NCI-H146 (cell line): ENCODE results near the gene AQP4.

ENCODE experiments used
- DNase-seq: peaks from one replicate; lab custom pipeline; 2025; lab: John Stamatoyannopoulos, UW

Gene AQP4, protein sequence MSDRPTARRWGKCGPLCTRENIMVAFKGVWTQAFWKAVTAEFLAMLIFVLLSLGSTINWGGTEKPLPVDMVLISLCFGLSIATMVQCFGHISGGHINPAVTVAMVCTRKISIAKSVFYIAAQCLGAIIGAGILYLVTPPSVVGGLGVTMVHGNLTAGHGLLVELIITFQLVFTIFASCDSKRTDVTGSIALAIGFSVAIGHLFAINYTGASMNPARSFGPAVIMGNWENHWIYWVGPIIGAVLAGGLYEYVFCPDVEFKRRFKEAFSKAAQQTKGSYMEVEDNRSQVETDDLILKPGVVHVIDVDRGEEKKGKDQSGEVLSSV

DNA sequence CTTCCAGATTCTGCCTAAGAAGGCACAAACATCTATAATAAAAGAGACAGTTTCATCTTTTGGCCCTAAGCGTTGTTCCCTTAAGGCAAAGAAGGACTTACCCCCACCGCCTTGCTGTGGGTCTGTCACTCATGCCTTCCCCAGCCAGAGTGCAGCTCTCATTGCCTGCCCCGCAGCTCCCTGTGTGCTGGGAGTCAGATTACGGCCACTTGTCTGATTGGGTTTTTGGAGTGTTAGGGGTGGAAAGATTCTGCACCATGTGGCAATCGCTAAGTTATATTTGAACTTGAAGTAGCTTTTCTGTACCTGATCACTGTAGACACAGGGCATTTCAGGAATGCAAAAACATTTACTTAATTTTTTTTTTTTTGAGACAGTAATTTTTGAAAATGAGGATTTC is at the start of gene AQP4:
AQP4 (minus strand) TSS at position 151 of the 400 bp plus-strand sequence; CDS start at position 133, 18 bp downstream.
- DNase-seq, result peak; percentile 75

DNA sequence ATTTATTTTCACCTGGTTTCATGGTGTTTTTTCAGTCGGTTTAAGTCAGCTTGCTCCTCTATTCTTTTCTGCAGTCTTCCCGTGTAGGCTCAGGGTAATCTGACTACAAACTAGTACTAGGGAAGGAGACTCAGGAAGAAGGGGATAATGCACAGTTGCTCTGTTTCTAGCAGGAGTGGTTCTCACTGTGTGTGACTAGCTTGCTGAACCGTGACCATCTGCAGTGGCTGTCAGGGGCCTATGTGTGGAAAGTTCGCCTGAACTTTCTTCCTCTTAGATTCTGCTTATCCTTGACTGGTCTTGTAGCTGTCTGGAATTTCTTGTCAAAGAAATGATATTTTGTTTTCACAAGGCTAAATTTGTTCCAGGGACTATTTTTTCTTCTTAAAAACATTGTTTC is 46.3 kb upstream of the AQP4 start:
- no peak for DNase-seq

DNA sequence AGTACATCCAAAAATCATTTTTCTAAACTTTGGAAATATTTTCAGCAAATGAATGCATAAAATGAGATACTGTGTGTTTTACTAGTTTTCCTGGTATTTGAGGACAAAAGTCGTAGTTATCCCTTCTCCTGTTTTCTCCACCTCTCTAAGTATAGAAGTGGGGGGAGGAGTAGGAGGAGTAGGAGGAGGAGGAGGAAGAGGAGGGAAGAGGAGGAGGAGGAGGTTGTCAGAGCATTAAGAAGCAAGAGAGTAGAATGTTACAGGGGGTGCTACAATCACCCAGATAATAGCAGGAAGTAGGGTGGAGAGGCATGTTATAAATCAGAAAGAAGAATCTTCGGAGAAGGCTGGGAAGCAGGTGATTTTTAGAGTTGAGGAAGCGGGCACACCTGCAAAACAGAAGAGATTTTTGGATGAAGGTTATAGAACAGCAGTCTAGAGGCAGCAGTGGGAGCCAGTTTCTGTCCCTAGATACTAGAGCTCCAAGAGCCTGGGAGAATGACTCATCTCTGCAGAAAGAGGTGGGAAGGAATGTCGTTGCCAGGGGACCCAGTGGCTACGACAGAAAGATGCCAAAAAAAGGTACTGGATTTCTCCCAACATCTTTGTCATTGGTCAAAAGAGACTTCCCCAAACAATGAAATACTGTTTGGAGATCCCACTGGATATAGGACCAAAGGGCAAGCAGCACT is 44.2 kb upstream of the AQP4 start:
- DNase-seq, result no peak

DNA sequence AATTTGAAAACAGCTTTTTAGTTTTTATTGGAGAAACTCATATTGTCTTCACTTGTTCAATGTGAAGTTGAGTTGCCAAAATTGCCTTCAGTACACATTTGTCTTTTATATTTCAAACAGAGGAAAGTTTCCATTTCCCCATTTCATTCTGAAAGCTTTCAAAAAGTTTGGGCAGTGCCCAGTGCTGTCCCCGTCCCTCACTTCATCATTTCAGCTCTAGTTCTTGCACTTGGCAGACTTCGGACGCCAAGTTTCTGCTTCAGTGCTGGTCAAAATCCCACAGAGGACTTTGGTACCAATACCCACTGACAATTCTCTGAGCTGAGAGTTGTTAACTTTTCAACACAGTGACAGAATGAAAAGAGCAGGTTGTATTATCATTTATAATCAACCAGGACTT is 43.4 kb upstream of the AQP4 start:
- no peak for DNase-seq

DNA sequence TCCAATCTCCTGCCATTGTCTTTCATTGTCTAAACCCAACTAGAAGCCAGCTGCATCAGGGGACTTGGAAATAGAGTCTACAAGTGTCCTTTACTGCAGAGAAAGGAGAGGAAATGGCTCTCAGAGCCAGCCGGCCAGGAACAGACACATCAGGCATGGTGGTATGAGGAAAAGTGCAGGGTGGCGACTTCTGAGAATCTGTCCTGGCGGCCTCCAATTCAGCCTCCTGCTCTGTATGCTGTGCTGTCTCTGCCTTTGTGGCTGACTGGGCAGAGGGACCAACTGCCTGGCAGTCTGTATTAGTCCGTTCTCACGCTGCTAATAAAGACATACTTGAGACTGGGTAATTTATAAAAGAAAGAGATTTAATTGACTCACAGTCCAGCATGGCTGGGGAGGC is 36.8 kb upstream of the AQP4 start:
- DNase-seq, result no peak

DNA sequence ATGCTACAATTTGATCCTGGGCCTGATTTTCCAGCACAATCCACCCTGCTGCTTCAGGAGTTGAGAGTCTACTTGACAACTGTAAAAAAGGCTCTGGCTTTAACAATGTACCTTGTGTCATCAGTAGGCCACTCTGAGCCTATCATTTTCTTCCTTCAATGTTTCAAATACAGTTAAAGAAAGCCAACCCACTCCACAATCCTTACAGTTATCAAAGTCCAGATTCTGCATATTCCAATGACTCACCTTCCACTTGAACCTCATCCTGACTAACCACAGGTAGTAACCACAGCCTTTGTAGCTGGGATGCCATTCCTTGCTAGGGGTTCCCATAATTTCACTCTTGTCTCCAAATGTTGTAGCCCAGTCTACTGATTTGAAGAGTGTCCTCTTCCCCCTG is 35.5 kb upstream of the AQP4 start:
- DNase-seq, result no peak

DNA sequence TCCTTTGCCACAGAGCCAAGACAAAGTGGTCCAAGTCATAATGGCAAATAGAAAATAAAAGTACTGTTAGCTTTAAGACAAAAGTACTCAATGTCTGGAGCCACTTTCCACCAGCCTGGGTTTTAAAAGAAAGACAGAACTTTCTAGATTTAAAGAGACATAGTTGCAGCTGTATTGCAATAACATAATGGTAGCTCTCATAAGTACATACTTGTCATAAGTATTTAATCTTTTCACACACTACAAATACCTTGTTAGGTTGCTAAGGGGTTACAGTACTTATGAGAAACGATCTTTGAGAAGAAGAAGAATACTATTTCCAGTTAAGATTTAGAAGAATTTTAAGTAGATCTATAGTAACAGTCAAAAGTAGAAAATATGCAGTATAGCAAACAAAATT is 28.9 kb upstream of the AQP4 start:
- DNase-seq, result no peak

DNA sequence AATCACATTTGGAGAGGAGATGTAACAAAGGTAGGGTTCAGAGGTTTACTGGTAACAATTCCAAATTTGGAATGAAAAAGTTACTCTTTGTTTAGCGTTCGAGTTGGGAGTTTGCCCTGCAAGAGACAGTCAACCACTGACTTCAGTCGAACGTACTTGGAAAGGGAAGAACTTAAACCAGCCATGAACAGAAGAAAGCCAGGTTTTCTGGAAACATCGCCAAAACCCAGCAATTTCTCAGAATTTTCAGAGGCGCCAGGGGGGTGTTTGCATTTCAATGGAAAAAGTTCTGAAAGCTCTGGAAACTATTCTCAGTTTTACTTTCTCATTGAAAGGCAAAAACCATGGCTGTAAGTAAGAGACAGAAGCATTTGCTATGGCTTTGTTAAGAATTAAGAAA is 28.5 kb upstream of the AQP4 start:
- no peak for DNase-seq

DNA sequence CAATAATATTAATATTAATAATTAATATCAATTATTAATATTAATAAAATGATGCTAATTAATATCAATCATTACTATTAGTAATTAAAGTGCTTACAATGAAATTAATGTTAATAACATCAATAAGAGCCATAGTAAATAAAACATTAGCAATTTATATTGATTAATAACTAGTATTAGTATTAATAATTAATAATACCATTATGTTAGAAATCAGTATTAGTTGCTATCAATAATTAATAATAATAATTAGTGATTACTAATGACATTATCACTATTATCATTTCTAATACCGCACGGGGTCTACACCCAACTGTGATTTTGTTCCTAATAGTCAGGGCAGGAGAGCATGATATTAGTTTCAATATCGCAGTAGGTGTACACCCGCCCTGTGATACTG is 22.8 kb upstream of the AQP4 start:
- DNase-seq, result no peak

DNA sequence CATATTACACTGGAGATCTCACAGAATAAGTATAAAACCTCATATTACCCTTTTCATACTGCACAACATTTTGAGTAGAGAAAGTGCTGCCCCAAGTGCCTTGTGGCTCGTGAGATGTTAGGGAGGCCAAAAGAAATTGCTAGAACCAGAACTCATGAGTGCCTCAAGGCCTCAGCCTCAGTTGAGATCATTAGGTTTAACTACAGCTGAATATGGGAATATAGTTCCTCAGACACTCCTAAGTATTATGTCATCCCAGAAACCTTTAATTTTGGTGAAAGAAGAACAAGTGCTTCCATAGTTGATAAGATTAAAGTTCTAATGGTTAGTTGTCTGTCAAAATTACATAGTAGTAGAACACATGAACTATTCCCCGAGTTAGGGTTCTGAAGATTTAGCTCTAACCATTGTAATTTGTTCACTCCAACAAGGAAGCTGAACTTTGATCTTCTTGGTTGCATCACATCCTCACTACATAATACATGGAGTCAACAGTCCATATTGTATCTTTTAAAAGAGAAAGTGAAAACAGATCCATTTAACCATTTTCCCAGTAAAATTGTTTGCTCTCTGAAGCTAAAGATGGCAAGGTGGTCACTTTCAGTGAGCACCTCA is 9.6 kb upstream of the AQP4 start:
- DNase-seq, result no peak

DNA sequence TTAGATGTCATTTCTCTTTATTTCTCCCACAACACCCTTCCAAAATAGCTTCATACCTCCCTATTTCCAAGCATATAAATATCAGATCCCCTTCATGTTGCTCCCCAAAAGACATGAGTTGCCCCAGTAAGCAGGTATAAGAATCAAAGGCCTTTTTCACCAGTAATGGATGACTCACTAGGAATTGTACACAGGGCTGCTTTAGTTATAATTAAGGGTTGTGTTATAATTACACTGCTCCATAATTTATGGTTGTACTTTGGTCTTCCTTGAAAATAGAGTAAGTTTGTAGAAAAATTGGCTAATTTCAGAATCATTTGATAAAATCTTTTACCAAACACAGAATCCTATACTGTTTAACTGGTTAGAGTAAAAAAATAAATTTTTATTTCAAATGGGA is 8.8 kb upstream of the AQP4 start:
- peak; percentile 61 for DNase-seq

DNA sequence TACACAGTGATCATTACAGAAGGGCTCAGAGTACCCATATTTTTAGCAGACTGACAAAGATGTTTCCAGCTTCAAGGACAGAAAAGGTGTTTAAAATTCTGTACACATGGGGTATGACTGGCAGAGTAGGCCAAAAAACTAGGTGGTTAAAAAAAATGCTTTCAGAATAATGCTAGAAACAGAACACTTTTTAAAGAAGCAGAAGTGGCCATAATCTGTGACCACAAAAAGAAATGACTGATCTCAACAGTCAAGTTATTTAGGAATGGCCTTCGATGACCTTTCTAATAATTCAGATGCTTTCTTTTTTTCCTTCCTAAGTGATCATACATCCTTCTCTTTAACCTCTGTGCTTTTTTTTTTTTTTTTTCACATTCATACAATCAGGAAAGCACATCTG is 4.1 kb upstream of the AQP4 start:
- DNase-seq, result no peak

DNA sequence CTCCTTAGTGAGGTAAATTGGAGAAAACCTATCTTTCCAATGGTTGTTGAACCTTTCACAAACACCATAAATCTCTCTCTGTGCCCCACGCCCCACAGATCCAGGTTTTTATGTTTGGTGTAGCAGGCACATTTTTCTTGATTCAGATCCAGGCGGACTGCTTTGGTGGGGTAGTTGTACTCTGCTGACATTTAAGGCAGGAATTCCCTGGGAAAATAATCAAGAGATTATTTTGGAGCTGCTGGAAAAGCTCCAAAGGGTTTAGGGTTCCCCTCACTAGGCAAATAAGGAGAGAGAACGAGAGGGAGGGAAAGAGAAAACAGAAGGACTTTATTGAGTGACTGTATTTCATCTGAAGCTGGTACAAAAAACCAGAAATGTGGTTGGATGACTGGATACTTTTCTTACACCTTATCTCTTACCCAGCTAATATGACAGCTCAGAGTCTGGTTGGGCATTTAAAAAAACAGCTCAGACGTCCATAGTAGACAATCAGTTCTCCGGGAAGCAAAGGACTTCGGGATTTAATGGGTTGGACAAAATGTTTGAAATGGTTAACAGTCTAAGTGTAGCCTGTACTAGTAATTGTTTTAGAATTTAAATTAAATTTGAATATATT is 3.6 kb upstream of the AQP4 start:
- no peak for DNase-seq

DNA sequence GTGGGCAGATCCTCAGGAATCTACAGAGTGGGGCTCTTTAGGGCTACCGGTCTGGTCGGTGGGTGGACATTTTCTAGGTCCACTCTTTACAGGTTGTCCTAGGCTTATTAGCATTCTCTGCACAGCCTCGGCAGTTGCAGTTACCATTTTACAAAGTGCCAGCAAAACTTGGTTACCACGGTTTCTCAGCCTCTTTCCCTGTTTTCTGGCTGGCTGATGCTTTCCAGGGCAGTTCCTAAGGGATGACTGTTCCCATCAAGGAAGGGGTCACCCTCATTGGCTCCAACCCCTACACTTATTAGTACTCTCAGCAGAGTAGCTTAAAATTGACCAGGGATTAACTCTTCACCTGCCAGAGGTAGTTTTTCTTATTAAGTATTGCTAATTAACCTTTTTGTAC is 2.0 kb upstream of the AQP4 start:
- no peak for DNase-seq

DNA sequence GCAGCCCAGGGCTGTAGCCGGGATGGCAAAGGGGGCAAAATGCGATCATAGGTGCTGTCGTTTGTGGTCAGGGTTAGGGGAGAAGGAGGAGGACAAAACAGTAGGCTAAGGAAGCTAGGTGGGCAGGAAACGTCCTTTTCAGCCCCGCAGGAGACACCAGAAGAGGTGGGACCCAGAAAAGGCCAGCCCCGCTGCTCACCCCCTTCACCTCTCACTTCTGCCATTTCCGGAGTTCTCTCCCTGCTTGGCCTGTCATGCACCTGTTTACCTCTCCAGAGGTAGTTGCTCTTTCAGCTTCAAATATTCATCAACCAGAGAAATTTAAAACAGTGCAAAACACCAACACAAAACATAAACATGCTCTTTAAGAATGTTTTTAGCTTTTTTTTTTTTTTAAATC is 849 bp downstream of the AQP4 start:
- DNase-seq, result no peak

DNA sequence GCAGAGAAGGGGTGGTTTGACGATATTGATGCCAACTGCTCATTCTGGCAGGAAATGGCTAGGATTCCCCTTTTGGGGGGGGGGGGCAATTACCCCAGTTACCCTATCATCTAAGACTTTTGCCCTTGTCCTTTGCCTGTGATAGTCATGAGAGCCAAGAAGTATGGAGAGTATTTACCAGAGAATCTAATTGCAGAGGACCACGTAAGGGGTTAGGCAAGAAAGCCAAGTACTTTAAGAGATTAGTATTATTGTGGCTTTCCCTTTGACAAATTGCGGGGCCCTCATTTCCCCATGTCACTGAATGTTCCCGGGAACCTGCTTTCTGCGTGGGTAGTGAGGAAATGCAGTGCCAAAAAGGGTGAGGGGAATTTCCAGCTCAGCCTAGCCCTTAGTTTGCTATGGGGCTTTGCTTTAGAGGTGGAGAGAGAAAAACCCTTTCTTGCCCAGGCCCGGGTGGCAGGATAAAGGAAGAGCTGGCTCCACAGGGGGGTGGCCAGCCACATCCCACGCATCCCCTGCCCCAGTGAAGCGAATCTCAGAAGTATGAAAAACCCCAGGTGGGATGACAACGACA is 1.5 kb downstream of the AQP4 start:
- DNase-seq, result peak; percentile 30

DNA sequence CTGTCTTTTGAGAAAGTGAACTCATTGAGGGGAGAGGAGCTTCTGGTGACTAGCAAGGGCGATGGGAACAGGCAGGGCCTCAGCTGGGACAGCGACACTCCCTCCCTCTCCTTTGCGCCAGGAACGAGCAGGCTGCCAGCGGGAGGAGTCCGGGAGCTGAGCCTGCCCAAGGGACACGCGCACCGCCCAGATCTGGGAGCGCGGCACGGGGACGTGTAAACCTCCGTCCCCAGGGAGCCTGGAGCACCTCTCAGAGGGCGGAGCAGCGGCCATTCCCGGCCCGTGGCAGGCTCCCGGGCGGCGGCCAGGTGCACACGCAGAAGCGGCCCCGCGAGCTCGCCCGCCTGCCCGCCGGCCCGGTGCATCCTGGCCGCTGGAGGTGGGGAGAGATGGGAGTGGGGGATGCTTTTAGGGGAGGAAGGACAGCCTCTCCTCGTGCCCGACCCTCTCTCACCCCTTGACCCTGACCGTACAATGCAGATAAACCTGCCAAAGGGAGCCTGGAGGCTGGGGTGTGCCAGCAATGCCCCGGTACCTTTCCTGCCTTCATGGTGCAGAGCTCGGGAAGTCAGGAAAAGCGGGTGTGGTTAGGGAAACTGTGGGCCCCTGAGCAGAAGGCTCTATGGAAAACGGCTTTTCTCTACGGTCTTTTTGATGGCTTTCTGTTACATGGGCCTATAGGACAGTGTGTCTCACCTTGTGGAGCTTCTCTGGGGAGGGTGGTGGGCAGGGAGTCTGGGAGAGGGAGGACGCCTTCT is 2.2 kb downstream of the AQP4 start:
- DNase-seq, result peak; percentile 95

DNA sequence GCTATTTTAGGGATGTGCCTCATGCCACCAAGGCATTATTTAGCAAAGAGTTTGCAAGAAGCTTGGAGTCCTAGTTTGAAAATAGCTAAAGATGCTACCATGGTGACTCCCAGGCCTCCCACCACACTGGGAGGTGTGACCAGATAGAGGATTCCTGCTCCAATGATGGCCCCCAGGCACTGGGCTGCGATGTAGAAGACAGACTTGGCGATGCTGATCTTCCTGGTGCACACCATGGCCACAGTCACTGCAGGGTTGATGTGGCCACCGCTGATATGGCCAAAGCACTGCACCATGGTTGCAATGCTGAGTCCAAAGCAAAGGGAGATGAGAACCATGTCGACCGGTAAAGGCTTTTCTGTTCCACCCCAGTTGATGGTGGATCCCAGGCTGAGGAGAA is 3.4 kb downstream of the AQP4 start:
- DNase-seq, result no peak

DNA sequence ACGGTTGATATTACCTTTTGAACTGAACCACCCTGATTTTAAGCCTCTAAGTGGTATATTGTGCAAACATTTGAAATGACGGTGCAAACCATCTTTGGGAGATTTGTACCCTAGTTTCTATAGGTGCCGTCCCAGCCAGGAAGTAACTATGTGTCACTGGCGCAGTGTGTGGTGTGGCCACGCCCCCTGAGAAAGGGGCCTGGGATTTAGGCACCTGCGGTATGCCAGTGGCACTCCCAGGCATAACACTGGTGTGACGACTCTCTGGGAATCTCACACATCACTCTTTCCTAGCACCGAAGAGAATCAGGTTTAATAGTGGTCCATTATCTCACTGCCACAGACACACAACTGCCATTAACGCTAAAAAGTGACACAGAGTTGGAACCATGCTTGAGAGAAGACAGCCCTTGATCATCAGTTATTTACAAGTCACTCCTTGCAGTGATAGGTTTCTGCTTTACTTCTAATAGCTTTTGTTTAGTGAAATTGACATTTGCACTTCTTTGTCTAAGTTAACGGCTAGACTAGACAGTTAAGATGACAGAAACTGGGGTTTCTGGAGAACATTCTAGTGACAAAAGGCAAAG is 11.1 kb downstream of the AQP4 start:
- no peak for DNase-seq

DNA sequence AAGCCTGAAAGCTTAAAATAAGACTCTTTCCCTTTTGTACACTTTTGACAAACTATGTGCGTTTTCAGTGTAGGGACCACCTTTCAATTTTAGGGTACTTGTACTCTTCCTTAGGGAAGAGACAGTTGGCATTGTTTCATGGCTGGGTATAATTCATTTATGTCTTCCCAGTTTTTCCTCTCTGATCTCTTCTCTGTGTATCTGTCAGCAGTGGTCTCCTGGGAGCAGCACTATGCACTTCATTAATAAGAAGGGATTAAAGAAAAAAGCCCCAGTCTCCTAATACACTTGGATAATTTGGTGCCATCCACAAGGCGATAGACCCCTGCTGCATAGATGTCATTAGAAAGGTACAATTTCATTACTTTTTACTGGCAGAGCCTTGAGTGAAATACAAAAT is 12.1 kb downstream of the AQP4 start:
- DNase-seq, result no peak

DNA sequence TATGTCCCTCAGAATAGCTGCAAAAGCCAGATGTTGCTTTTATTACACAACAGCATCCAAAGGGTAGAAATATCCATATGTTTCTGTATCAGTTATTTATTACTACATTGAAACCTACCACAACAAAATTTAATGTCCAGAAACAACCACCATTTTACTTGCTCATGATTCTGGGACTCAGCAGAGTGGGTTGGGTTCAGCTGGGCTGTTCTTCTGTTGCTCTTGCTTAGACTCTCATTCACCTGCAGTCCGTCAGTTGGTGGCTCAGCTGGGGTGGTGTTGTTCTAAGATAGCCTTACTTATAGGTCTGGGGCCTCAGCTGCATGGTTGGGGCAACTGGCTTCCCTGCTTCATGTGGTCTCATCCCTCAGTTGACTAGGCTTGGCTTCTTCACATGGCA is 21.7 kb downstream of the AQP4 start:
- no peak for DNase-seq

DNA sequence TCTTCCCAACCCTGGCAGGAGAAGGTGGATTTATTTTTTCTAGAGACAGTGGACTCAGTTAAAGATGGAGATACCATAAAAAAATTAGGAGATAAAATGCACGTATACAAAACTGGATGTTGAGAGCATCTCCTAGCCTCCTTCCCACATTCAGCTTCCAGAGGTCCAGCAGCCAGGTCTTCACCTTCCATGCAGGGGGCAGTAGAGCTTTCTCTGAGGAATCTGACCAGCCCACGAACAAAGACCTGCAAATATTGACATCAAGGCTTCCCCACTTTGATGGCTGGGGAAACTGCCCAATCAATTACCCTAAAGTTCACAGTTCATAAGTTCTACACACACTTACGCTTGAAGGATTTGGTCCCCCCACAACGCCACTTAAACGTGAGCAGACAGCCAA is 24.5 kb downstream of the AQP4 start:
- DNase-seq, result peak; percentile 62
